Superior temporal gyrus (tissue), 1 donor: ENCODE results near the gene IFNL2.

ENCODE experiments used
- DNase-seq: peaks from one replicate; pipeline ENCODE4 v3.0.0-alpha.2; 2016; ENCODE audit errors: extremely low spot score

Gene IFNL2

GRCh38 chr19:39318071-39318470 is 49.9 kb downstream of the IFNL2 start:
- no peak for DNase-seq

DNA sequence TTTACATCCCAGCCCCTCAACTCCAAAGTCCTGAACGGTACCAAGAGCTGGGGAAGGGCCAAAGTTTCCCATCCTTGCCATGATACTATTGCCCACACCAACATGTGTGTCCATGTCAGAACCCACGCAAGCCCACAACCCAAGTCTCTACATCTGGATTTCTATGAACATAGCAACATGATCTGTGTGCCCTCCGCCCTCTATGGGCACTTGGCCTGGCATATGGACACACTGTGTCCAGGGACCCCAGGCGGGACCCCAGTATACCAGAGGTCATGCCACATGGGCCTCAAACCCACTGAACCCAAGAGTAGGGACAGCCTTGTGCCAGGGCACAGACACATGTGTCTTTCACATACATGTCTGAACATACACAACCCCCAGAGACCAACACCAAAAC is 50.5 kb downstream of the IFNL2 start:
- no peak for DNase-seq

DNA sequence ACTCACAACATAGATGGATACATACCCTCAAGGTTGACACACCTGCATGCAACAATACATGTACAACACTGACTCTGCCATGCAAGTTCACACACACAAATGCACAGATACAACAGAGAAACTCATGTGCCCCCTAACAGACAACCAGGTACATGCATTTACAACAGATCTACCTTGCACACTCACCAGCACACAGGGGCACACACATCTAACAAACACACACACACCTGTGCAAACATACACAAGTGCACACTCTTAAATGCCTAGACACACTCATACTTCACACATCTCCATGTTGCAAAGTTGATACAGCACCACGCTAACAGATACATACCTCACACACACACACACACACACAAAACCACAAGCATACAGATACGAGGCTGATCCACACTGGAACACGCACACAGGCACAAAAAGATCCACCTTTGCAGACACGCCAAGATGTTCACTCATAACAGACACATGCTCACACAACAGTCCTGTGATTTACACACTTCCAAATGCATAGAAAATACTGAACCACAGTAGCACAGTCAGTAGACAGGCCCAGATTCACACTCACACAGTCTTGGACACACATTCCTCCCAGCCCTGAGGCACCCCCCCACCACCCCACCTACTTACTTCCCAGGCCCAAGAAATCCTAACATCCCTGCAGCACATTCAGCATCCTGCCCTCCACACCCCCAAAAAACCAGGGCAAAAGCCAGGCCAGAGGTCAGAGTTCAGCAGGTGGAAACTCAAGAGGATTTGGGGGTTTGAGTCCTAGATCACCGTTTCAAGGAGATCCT is 51.1 kb downstream of the IFNL2 start:
- no peak for DNase-seq
